ENCODE measurements around the gene PCDHGB6. TPM values are rescaled to one million over a fixed set of nuclear protein-coding genes. Genes with fewer than 3 reads are reported as not detected.

The PCDHGB6 gene
- total RNA-seq, 1 donor from 2014 or later, result 0.97 TPM

Other genes with a start within 250 kb of the PCDHGB6 start
- gene PCDHB7, start 235.4 kb upstream of the PCDHGB6 start, total RNA-seq, result under 0.01 TPM in 1 of 2 replicates, not detected in the other
- gene PCDHB8, start 230.2 kb upstream of the PCDHGB6 start, total RNA-seq, result under 0.01 and 0.15 TPM in 2 replicates
- under 0.01 TPM in 2 replicates for gene PCDHB16, start 225.6 kb upstream of the PCDHGB6 start, total RNA-seq
- gene PCDHB9, start 220.9 kb upstream of the PCDHGB6 start, total RNA-seq, result 0.15 TPM in 1 of 2 replicates, not detected in the other
- 0.30 and 0.32 TPM in 2 replicates for gene PCDHB10, start 215.7 kb upstream of the PCDHGB6 start, total RNA-seq
- under 0.01 and 0.15 TPM in 2 replicates for gene PCDHB11, start 208.4 kb upstream of the PCDHGB6 start, total RNA-seq
- gene PCDHB12, start 199.3 kb upstream of the PCDHGB6 start, total RNA-seq, result under 0.01 TPM in 1 of 2 replicates, not detected in the other
- 0.15 and 0.65 TPM in 2 replicates for gene PCDHB13, start 194.1 kb upstream of the PCDHGB6 start, total RNA-seq
- 0.61 and 0.65 TPM in 2 replicates for gene PCDHB14, start 184.7 kb upstream of the PCDHGB6 start, total RNA-seq
- 0.32 and 0.46 TPM in 2 replicates for gene PCDHB15, start 162.6 kb upstream of the PCDHGB6 start, total RNA-seq
- gene SLC25A2, start 104.0 kb upstream of the PCDHGB6 start, total RNA-seq, result 0.15 TPM in 1 of 2 replicates, not detected in the other
- 76.7 and 85.6 TPM in 2 replicates for gene TAF7, start 87.2 kb upstream of the PCDHGB6 start, total RNA-seq
- under 0.01 and 0.32 TPM in 2 replicates for gene PCDHGA1, start 77.5 kb upstream of the PCDHGB6 start, total RNA-seq
- gene PCDHGA2, start 69.3 kb upstream of the PCDHGB6 start, total RNA-seq, result 0.46 and 0.65 TPM in 2 replicates
- gene PCDHGA3, start 64.2 kb upstream of the PCDHGB6 start, total RNA-seq, result 0.15 and 0.32 TPM in 2 replicates
- under 0.01 and 0.65 TPM in 2 replicates for gene PCDHGB1, start 57.9 kb upstream of the PCDHGB6 start, total RNA-seq
- 1.7 and 1.9 TPM in 2 replicates for gene PCDHGA4, start 53.0 kb upstream of the PCDHGB6 start, total RNA-seq
- gene PCDHGB2, start 48.0 kb upstream of the PCDHGB6 start, total RNA-seq, result 0.46 and 0.65 TPM in 2 replicates
- gene PCDHGA5, start 43.9 kb upstream of the PCDHGB6 start, total RNA-seq, result 0.30 and 0.32 TPM in 2 replicates
- gene PCDHGB3, start 37.8 kb upstream of the PCDHGB6 start, total RNA-seq, result 0.46 and 1.3 TPM in 2 replicates
- 0.76 and 0.97 TPM in 2 replicates for gene PCDHGA6, start 34.1 kb upstream of the PCDHGB6 start, total RNA-seq
- 0.65 and 0.91 TPM in 2 replicates for gene PCDHGA7, start 25.3 kb upstream of the PCDHGB6 start, total RNA-seq
- 4.9 and 10.1 TPM in 2 replicates for gene PCDHGB4, start 20.3 kb upstream of the PCDHGB6 start, total RNA-seq
- gene PCDHGA8, start 15.4 kb upstream of the PCDHGB6 start, total RNA-seq, result 0.46 and 0.97 TPM in 2 replicates
- gene PCDHGB5, start 10.1 kb upstream of the PCDHGB6 start, total RNA-seq, result 6.1 and 9.1 TPM in 2 replicates
- 0.76 and 0.97 TPM in 2 replicates for gene PCDHGA9, start 5.2 kb upstream of the PCDHGB6 start, total RNA-seq
- 2.3 TPM in 2 replicates for gene PCDHGA10, start 5.0 kb downstream of the PCDHGB6 start, total RNA-seq
- gene PCDHGB7, start 9.7 kb downstream of the PCDHGB6 start, total RNA-seq, result 2.9 and 3.3 TPM in 2 replicates
- 5.3 and 5.8 TPM in 2 replicates for gene PCDHGA11, start 13.0 kb downstream of the PCDHGB6 start, total RNA-seq
- 5.2 and 5.9 TPM in 2 replicates for gene PCDHGA12, start 22.5 kb downstream of the PCDHGB6 start, total RNA-seq
- 6.5 and 7.8 TPM in 2 replicates for gene PCDHGC3, start 67.9 kb downstream of the PCDHGB6 start, total RNA-seq
- 0.32 and 0.46 TPM in 2 replicates for gene PCDHGC4, start 77.0 kb downstream of the PCDHGB6 start, total RNA-seq
- 0.32 TPM in 1 of 2 replicates, not detected in the other for gene PCDHGC5, start 81.1 kb downstream of the PCDHGB6 start, total RNA-seq
- gene DIAPH1, start 211.0 kb downstream of the PCDHGB6 start, total RNA-seq, result 23.7 and 36.1 TPM in 2 replicates
- gene HDAC3, start 228.8 kb downstream of the PCDHGB6 start, total RNA-seq, result 50.3 and 56.1 TPM in 2 replicates
- gene RELL2, start 229.0 kb downstream of the PCDHGB6 start, total RNA-seq, result 3.9 and 4.3 TPM in 2 replicates
- 21.1 and 26.6 TPM in 2 replicates for gene FCHSD1, start 243.4 kb downstream of the PCDHGB6 start, total RNA-seq

All from epithelial cell of umbilical artery (primary cell).